NB4 (cell line): ENCODE measurements around the gene ANKRD53.

Source experiments
- CTCF ChIP-seq: IDR thresholded peaks from one replicate; pipeline ENCODE4 v1.5.1; 2012; ENCODE audit warnings: low read depth, low read length
- MAX ChIP-seq: IDR thresholded peaks from 2 replicates; pipeline ENCODE4 v1.6.1; 2011; ENCODE audit warnings: low read depth, low read length
- MYC ChIP-seq: IDR thresholded peaks from 2 replicates; pipeline ENCODE4 v1.6.1; 2011; ENCODE audit warnings: low read depth, low read length

GRCh38 chr2:70932631-70933230 is 45.7 kb upstream of the ANKRD53 start:
- TF ChIP-seq MYC: no peak
- no peak for TF ChIP-seq CTCF
- TF ChIP-seq MAX: no peak
